BJ (cell line): ENCODE data around the gene MCEMP1. TPM values are rescaled to one million over a fixed set of nuclear protein-coding genes. Genes with fewer than 3 reads are reported as not detected.

Experiments used
- CTCF ChIA-PET: fragments of 350-600 bp; formaldehyde crosslinking; extraction: SDS; loops from one replicate; lab custom pipeline; 2021; ENCODE audit warnings: antibody characterized with exemption, inconsistent platforms; lab: Yijun Ruan, JAX
- POLR2A ChIA-PET: fragments of 300-600 bp; sonication (Branson Sonifier 250); formaldehyde crosslinking; extraction: SDS; loops from one replicate; lab custom pipeline; 2021; ENCODE audit warnings: antibody characterized with exemption; lab: Charles Lee
- DNase-seq: peaks from one replicate; pipeline ENCODE4 v3.0.0-alpha.2; 2011; ENCODE audit warnings: low read depth
- H3K27me3 ChIP-seq: 2 replicates; pipeline ENCODE4 v1.6.0; 2011; ENCODE audit warnings: low read length; ENCODE audit not compliant: control insufficient read depth, insufficient read depth
- H3K36me3 ChIP-seq: 2 replicates; pipeline ENCODE4 v1.5.1; 2011; ENCODE audit warnings: low read length; ENCODE audit not compliant: control insufficient read depth, insufficient read depth
- H3K4me3 ChIP-seq: 2 replicates; pipeline ENCODE4 v1.5.1; 2011; ENCODE audit warnings: low read depth, mild to moderate bottlenecking, control low read depth, low read length
- CTCF ChIP-seq: IDR thresholded peaks from 2 replicates; pipeline ENCODE4 v1.5.1; 2011; ENCODE audit warnings: low read depth, mild to moderate bottlenecking, control low read depth, inconsistent platforms, low read length, moderate library complexity; ENCODE audit not compliant: insufficient read depth
- polyA plus RNA-seq: library from polyadenylated mRNA; depleted of rRNA; stranded (reverse); fragments of >200 nt; gene quantifications from 2 replicates; pipeline ENCODE4 v1.2.3, GENCODE V29; 2011

Gene MCEMP1
- polyA plus RNA-seq, 1 experiment: not detected

- CTCF ChIA-PET: interaction anchor here (0.6 to 11.0 kb wide), 6 partner anchors 10 to 302 kb away, joined by 3 to 91 read pairs (median 7); partner anchors contain the start of gene TRAPPC5
These were observed 22.5 kb upstream of the MCEMP1 start for GRCh38 chr19:7654401-7654800.

DNA sequence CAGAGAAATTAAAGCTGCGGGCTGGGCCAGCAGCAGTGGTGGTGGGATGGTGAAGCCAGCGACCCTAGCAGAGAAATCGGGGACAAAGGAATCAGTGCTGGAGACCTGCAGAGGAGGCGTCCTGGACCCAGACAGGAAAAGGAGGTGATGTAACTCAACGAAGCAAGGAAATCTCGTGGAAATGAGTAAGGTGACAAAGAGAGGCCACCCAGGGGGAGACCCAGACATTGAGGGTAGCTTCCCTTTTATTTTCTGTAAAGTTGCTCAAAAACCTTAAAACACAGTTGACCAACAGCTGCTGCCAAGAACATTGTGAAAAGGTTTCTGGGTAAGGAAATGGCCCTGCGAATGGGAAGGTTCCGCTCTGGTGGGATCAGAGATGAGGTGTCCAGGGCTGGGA, 21.3 kb upstream of the MCEMP1 start:
- Histone ChIP-seq H3K27me3 (peaks cover under 1% of the 10 kb centered on the region; the same call in 1 of the 2 replicates), H3K4me3 (no peak overlapping the region), H3K36me3 (no peaks in the 10 kb centered on the region)
- no peak for TF ChIP-seq CTCF
- ChIA-PET POLR2A (no interaction called here), CTCF (interaction anchor here (0.6 to 11.0 kb wide), 5 partner anchors 14 to 145 kb away, joined by 3 to 91 read pairs (median 3); partner anchors contain the start of gene TRAPPC5)
- no peak for DNase-seq

More at GRCh38 chr19:7654401-7654800, 22.5 kb upstream of the MCEMP1 start:
- no peak for TF ChIP-seq CTCF
- no peak overlapping the region for H3K4me3 ChIP-seq
- POLR2A ChIA-PET: no interaction called here
- H3K36me3 ChIP-seq: no peaks in the 10 kb centered on the region
- DNase-seq: no peak
- peaks cover 3% of the 10 kb centered on the region; the same call in 1 of the 2 replicates for H3K27me3 ChIP-seq

DNA sequence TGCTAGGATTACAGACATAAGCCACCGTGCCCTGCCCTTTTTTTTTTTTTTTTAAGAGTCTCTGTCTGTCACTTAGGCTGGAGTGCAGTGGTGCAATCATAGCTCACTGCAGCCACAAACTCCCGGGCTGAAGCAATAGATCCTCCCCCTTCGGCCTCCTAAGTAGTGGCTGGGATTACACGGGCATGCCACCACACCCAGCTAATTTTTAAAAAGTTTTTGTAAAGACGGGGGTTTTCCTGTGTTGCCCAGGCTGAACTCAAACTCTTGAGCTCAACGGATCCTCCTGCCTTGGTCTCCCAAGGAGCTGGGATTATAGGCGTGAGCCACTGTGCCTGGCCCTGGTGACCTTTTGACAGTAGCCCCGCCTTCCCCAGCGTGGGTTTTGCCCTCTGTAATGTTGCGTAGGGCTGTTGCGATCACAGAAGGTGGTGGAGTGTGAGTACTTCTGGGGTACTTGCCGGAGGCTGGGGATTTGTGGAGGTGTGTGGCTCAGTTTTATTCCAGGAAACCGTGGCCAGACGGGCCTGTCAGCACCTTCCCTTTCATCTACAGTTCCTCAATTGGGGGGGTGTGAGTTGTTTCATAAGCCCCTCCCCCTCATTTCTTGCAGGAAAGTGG, 19.6 kb upstream of the MCEMP1 start:
- Histone ChIP-seq H3K36me3 (no peaks in the 10 kb centered on the region), H3K4me3 (no peak overlapping the region), H3K27me3 (no peaks in the 10 kb centered on the region; the same call in 1 of the 2 replicates)
- DNase-seq: no peak
- TF ChIP-seq CTCF: no peak
- CTCF ChIA-PET: interaction anchor here (1.0 to 11.0 kb wide), 3 partner anchors 23 to 303 kb away, joined by 4 to 91 read pairs (median 6); partner anchors contain the start of gene TRAPPC5
- POLR2A ChIA-PET: no interaction called here

DNA sequence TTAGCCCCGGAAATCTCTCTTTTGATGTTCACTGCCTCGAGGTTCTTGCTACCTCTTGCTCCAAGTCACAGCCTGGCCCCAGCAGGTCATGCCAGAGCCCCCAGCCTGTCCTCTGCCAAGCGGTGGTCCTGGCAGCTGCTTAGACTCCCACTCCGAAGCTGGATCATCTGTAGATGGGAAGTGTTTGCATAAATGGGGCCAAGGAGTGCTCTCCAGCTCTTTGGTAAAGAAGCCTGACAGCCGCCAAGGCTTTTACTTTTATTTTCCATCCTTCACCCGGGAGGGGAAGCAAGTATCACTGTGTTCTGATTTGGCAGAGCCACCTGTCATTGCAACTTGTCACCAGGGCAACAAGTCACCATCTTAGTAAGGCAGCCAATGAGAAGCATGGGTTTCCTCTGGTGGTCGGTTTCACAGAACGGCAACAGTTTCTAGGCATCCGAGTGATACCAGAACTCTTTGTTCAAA, 18.6 kb upstream of the MCEMP1 start:
- ChIA-PET CTCF (interaction anchor here (1.0 to 11.0 kb wide), 3 partner anchors 22 to 304 kb away, joined by 4 to 91 read pairs (median 6); partner anchors contain the start of gene TRAPPC5), POLR2A (no interaction called here)
- Histone ChIP-seq H3K4me3 (no peak overlapping the region), H3K36me3 (no peaks in the 10 kb centered on the region), H3K27me3 (no peaks in the 10 kb centered on the region; the same call in 1 of the 2 replicates)
- DNase-seq: no peak
- no peak for TF ChIP-seq CTCF

DNA sequence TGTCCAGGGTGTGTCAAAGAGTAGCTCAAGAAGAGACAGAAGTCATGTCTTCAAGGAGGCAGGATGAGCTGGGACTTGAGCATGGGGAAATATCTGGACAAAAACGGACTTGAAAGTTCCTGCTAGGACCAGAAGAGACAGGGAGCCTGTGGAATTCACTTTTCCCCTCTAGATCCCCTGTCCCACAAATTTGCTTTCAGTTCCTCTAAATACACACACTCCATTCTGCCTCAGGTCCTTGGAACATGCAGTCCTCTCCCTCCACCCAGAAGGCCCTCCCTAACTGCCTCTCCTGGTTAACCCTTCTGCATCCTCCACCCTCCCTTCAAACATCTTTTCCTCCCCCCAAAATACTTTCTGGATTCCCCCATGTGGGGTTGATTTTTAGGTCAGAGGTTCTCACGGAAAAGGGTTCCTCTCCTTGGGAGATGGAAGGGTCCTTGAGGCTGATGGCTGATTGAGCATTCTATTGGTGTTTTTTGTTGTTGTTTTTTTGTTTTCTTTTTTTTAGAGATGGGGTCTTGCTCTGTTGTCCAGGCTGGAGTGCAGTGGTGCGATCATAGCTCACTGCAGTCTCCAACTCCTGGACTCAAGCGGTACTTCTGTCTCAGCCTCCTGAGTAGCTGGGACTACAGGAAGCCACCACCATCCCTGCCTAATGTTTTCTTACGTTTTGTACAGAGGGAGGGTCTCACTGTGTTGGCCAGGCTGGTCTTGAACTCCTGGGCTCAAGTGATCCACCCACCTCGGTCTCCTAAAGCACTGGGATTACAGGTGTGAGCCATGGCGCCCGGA, 14.9 kb upstream of the MCEMP1 start:
- H3K4me3 ChIP-seq: no peak overlapping the region
- H3K36me3 ChIP-seq: no peaks in the 10 kb centered on the region
- DNase-seq: no peak
- CTCF ChIA-PET: interaction anchor here (0.6 to 2.3 kb wide), 4 partner anchors 10 to 137 kb away, joined by 3 to 12 read pairs (median 6); partner anchors contain the start of gene TRAPPC5
- H3K27me3 ChIP-seq: no peaks in the 10 kb centered on the region; the same call in 1 of the 2 replicates
- TF ChIP-seq CTCF: no peak
- POLR2A ChIA-PET: no interaction called here
